Kidney epithelial cell (primary cell): ENCODE measurements around the gene SYT17. TPM values are rescaled to one million over a fixed set of nuclear protein-coding genes. Genes with fewer than 3 reads are reported as not detected.

Experiments used
- DNase-seq: peaks from one replicate; pipeline ENCODE4 v3.0.0-alpha.2; 2010; ENCODE audit warnings: low read depth
- H3K27me3 ChIP-seq: 2 replicates; pipeline ENCODE4 v1.6.0; 2011; ENCODE audit warnings: low read length; ENCODE audit not compliant: control insufficient read depth, insufficient read depth
- H3K36me3 ChIP-seq: 2 replicates; pipeline ENCODE4 v1.5.1; 2011; ENCODE audit warnings: low read length; ENCODE audit not compliant: control insufficient read depth, insufficient read depth
- H3K4me3 ChIP-seq: 2 replicates; pipeline ENCODE4 v1.5.1; 2011; ENCODE audit warnings: low read depth, mild to moderate bottlenecking, control low read depth, low read length
- total RNA-seq: library from RNA; depleted of rRNA; stranded (reverse); fragments of >200 nt; gene quantifications from 2 replicates; pipeline ENCODE4 v1.2.3, GENCODE V29; 2015
- TF ChIP-seq, protein P1 (sequence below): IDR thresholded peaks from 2 replicates; pipeline ENCODE4 v1.5.1; 2011; ENCODE audit warnings: mild to moderate bottlenecking, moderate library complexity, low read length, control low read depth, inconsistent platforms; ENCODE audit not compliant: insufficient read depth, poor library complexity, severe bottlenecking

The SYT17 gene
- total RNA-seq, 1 donor from 2014 or later, result 0.63 TPM

DNA sequence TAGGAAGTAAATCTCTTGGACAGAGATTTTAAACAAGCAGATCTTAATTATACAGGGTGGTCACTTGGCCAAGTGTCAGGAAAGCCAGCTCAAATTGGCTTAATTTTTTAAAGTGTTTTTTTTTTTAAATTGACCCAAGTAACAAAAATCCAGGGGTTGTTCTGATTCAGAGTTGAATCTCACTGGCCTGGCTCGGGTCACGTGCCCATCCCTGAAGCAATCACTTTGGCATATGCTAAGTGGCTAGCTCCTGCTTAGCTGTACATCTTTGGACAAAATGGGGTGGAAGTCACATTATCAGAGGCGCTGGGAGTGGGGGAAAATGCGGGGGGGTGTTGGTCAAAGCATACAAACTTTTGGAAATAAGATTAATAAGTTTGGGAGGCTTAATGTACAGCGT lies 141.1 kb downstream of the SYT17 start:
- no peak overlapping the region for H3K4me3 ChIP-seq
- no peak for DNase-seq
- no peaks in the 10 kb centered on the region for H3K27me3 ChIP-seq
- no peaks in the 10 kb centered on the region for H3K36me3 ChIP-seq
- TF ChIP-seq, protein P1, sequence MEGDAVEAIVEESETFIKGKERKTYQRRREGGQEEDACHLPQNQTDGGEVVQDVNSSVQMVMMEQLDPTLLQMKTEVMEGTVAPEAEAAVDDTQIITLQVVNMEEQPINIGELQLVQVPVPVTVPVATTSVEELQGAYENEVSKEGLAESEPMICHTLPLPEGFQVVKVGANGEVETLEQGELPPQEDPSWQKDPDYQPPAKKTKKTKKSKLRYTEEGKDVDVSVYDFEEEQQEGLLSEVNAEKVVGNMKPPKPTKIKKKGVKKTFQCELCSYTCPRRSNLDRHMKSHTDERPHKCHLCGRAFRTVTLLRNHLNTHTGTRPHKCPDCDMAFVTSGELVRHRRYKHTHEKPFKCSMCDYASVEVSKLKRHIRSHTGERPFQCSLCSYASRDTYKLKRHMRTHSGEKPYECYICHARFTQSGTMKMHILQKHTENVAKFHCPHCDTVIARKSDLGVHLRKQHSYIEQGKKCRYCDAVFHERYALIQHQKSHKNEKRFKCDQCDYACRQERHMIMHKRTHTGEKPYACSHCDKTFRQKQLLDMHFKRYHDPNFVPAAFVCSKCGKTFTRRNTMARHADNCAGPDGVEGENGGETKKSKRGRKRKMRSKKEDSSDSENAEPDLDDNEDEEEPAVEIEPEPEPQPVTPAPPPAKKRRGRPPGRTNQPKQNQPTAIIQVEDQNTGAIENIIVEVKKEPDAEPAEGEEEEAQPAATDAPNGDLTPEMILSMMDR, result no peak

DNA sequence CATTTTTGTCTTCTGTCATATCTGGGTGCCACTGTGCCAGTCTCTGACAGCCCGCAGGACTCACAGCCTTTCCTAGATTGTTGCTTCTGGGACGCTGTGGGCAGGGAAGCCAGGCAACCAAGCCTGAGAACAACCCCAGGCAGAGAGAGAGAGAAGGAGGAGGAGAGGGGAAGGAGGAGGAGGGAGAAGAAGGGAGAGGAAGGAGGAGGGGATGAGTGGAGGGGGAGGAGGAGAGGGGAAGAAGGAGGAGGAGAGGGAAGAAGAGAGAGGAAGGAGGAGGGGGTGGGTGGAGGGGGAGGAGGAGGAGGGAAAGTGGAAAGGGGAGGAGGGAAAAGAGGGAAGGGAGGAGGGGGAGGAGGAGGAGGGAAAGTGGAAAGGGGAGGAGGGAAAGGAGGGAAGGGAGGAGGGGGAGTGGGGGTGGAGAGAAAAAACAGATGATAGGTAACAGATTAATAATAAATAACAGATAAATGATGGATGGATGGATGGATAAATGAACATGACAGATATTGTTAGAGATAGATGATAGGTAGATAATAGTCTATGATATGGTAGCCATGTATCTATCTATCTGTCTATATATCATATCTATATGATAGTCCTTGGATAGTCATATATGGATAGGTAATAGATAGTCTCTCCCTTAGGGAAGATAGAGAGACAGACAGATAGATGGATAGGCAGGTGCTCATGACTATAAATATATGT lies 146.8 kb downstream of the SYT17 start:
- DNase-seq, result no peak
- Histone ChIP-seq H3K36me3 (no peaks in the 10 kb centered on the region), H3K27me3 (no peaks in the 10 kb centered on the region), H3K4me3 (no peak overlapping the region)
- TF ChIP-seq, protein P1, result no peak

DNA sequence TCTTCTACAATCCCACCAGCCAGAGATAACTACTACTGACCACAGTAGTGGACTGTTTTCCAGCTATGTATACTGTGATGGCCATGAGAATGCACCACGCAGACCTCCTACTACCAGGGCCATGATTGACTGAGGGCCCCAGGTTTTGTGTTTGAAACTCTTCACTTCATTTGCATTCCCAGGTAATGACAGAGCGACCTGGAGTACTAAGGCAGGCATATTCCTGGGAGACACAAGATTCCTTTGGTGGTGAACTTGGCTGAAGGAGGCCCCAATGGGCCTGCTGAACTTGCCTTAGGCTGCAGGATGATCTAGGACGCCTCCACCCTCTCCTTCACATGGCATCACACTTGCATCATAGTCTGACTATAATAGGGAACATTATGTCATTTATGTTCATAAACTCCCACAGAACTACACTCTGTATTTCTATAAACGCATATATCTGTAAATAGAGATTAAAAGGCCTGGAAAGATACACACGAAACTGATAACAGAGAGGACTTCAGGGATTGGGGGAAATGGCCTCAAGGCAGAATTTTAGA lies 147.9 kb downstream of the SYT17 start:
- H3K36me3 ChIP-seq, result no peaks in the 10 kb centered on the region
- no peaks in the 10 kb centered on the region for H3K27me3 ChIP-seq
- DNase-seq, result no peak
- TF ChIP-seq, protein P1, result no peak
- H3K4me3 ChIP-seq, result no peak overlapping the region

DNA sequence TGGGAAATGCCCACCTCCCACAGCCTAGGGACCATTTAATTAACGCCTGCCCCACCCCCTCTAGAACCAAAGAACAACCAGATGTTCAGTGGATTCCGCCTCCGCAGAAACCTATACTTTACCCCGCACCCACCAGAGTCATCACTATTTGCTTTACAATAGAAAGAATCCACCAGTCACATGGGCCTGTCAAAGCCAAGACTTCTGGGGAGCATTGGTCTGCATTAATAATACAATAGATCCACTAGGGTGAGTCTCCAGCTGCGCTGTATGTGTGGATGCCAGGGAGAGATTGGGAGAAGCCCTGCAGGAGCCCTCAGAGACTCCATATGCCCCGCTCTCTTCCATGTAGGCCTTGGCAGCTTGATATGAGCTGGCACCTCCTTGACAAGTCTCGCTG lies 148.8 kb downstream of the SYT17 start:
- Histone ChIP-seq H3K4me3 (no peak overlapping the region), H3K27me3 (no peaks in the 10 kb centered on the region), H3K36me3 (no peaks in the 10 kb centered on the region)
- no peak for DNase-seq
- TF ChIP-seq, protein P1, result no peak

Other genes starting within 250 kb of the SYT17 start
- 51.5 and 69.6 TPM in 2 replicates for gene SMG1, start 241.8 kb upstream of the SYT17 start, total RNA-seq
- gene TMC7, start 184.3 kb upstream of the SYT17 start, total RNA-seq, result 0.75 and 1.6 TPM in 2 replicates
- gene COQ7, start 100.6 kb upstream of the SYT17 start, total RNA-seq, result 20.1 and 22.0 TPM in 2 replicates
- gene ITPRIPL2, start 54.3 kb upstream of the SYT17 start, total RNA-seq, result 71.8 and 90.2 TPM in 2 replicates
- not detected in 2 replicates for gene CLEC19A, start 117.5 kb downstream of the SYT17 start, total RNA-seq
- 0.33 and 0.48 TPM in 2 replicates for gene TMC5, start 249.6 kb downstream of the SYT17 start, total RNA-seq